Suprapubic skin (tissue), 4 donors: ENCODE measurements around the gene ADAT2. TPM values are rescaled to one million over a fixed set of nuclear protein-coding genes. Genes with fewer than 3 reads are reported as not detected.

ENCODE experiments used
- DNase-seq, 2 donors: peaks; one replicate each; pipeline ENCODE4 v3.0.0-alpha.2; 2019; ENCODE audit warnings: low spot score in 2 of 2
- H3K27ac ChIP-seq: fragments of 200-600 bp; sonication (generic); one replicate; pipeline ENCODE4 v1.5.1; 2019
- H3K27me3 ChIP-seq: fragments of 200-600 bp; sonication (generic); one replicate; pipeline ENCODE4 v1.5.1; 2019
- H3K36me3 ChIP-seq: fragments of 200-600 bp; sonication (generic); one replicate; pipeline ENCODE4 v1.5.1; 2019
- H3K4me1 ChIP-seq: fragments of 200-600 bp; sonication (generic); one replicate; pipeline ENCODE4 v1.5.1; 2019
- H3K4me3 ChIP-seq: fragments of 200-600 bp; sonication (generic); one replicate; pipeline ENCODE4 v1.5.1; 2019; ENCODE audit warnings: mild to moderate bottlenecking
- H3K9me3 ChIP-seq: fragments of 200-600 bp; sonication (generic); one replicate; pipeline ENCODE4 v1.5.1; 2019
- CTCF ChIP-seq, 2 donors: fragments of 200-600 bp in 1 of 2; fragments of 450-650 bp in 1 of 2; sonication (generic) in 1 of 2; IDR thresholded peaks; one replicate each; pipeline ENCODE4 v1.5.1; 2016 to 2019; ENCODE audit warnings: antibody characterized with exemption in 2 of 2, mild to moderate bottlenecking in 1 of 2, moderate library complexity in 1 of 2
- EP300 ChIP-seq: sonication (generic); formaldehyde crosslinking; IDR thresholded peaks from one replicate; pipeline ENCODE4 v1.6.1; 2017; ENCODE audit warnings: antibody characterized with exemption
- POLR2A ChIP-seq, 2 donors: fragments of 450-650 bp; IDR thresholded peaks; one replicate each; pipeline ENCODE4 v1.6.1; 2017; ENCODE audit warnings: antibody characterized with exemption in 2 of 2, mild to moderate bottlenecking in 2 of 2, moderate library complexity in 2 of 2
- POLR2AphosphoS5 ChIP-seq, 3 donors: sonication (generic); formaldehyde crosslinking; IDR thresholded peaks; one replicate each; pipeline ENCODE4 v1.6.1; 2017; ENCODE audit warnings: antibody characterized with exemption in 3 of 3
- WGBS: methylation state at CpG from one replicate; pipeline ENCODE4 v1.1.5; 2018; 5-methylcytosine and 5-hydroxymethylcytosine counted together
- total RNA-seq, 4 donors: library from RNA; depleted of rRNA; stranded (reverse); fragments of >200 nt; gene quantifications; one replicate each; pipeline ENCODE4 v1.1.0, GENCODE V29; 2016

Gene ADAT2
- total RNA-seq, 4 donors from 2014 or later = 7.2 to 13.7 (median 8.1) TPM

- Histone ChIP-seq H3K27ac (peak overlapping the region; percentile 40), H3K4me3 (no peak overlapping the region), H3K27me3 (no peaks in the 10 kb centered on the region), H3K36me3 (no peaks in the 10 kb centered on the region), H3K9me3 (no peaks in the 10 kb centered on the region), H3K4me1 (peaks cover 41% of the 10 kb centered on the region)
- no peak for DNase-seq
- 32% methylated on average over 6 of the region's 6 CpGs for WGBS
- TF ChIP-seq CTCF (IDR thresholded peaks at IDR 0.05) (no peak), POLR2A (IDR thresholded peaks at IDR 0.05) (no peak), POLR2AphosphoS5 (IDR thresholded peaks at IDR 0.05) (no peak), EP300 (no peak)
Observed at GRCh38 chr6:143400258-143401067, 50.0 kb downstream of the ADAT2 start.

- Histone ChIP-seq H3K4me1 (peaks cover 41% of the 10 kb centered on the region), H3K27me3 (no peaks in the 10 kb centered on the region), H3K36me3 (no peaks in the 10 kb centered on the region), H3K27ac (no peak overlapping the region), H3K9me3 (no peaks in the 10 kb centered on the region), H3K4me3 (no peak overlapping the region)
- WGBS = 82% methylated on average over 7 of the region's 7 CpGs
- TF ChIP-seq POLR2AphosphoS5 (IDR thresholded peaks at IDR 0.05) (no peak), EP300 (no peak), POLR2A (IDR thresholded peaks at IDR 0.05) (no peak), CTCF (IDR thresholded peaks at IDR 0.05) (no peak)
- no peak for DNase-seq
Observed at GRCh38 chr6:143399775-143400174, 50.7 kb downstream of the ADAT2 start.

- TF ChIP-seq POLR2AphosphoS5 (IDR thresholded peaks at IDR 0.05) = no peak
- TF ChIP-seq CTCF (IDR thresholded peaks at IDR 0.05) = no peak
- no peak for DNase-seq
- Histone ChIP-seq H3K9me3 (no peaks in the 10 kb centered on the region), H3K27ac (no peak overlapping the region), H3K4me1 (peaks cover 41% of the 10 kb centered on the region), H3K36me3 (no peaks in the 10 kb centered on the region), H3K4me3 (no peak overlapping the region), H3K27me3 (no peaks in the 10 kb centered on the region)
- 95% methylated on average over 5 of the region's 5 CpGs for WGBS
Observed at GRCh38 chr6:143399176-143399575, 51.3 kb downstream of the ADAT2 start.

GRCh38 chr6:143397227-143398222 lies 53.0 kb downstream of the ADAT2 start:
- TF ChIP-seq EP300 (no peak), CTCF (IDR thresholded peaks at IDR 0.05) (no peak), POLR2AphosphoS5 (IDR thresholded peaks at IDR 0.05) (peak in 1 of 3 donors; percentile 77)
- Histone ChIP-seq H3K27ac (peak overlapping the region; percentile 50), H3K4me1 (peaks cover 41% of the 10 kb centered on the region), H3K36me3 (no peaks in the 10 kb centered on the region), H3K4me3 (no peak overlapping the region), H3K27me3 (no peaks in the 10 kb centered on the region), H3K9me3 (no peaks in the 10 kb centered on the region)
- 34% methylated on average over 16 of the region's 16 CpGs for WGBS
- DNase-seq = peak in 1 of 2 donors; percentile 79
